Psoas muscle (tissue), 8 donors: ENCODE results near the gene DTNBP1. TPM values are rescaled to one million over a fixed set of nuclear protein-coding genes. Genes with fewer than 3 reads are reported as not detected.

Source experiments
- ATAC-seq, 4 donors: fragments of 200-7000 bp; cut with Tn5 transposase; one replicate each; pipeline ENCODE4 v1.9.1; 2020; ENCODE audit warnings: moderate library complexity in 3 of 4, mild to moderate bottlenecking in 2 of 4
- DNase-seq, 2 donors: peaks; one replicate each; pipeline ENCODE4 v3.0.0-alpha.2; 2020
- H3K27ac ChIP-seq: fragments of 200-600 bp; one replicate; pipeline ENCODE4 v1.8.0; 2022
- H3K27me3 ChIP-seq, 3 donors: fragments of 200-600 bp in 1 of 3; one replicate each; pipeline versions ENCODE4 v1.6.1 to v1.8.0; 2013 to 2022; ENCODE audit warnings: low read length in 2 of 3, mild to moderate bottlenecking in 2 of 3, moderate library complexity in 1 of 3; ENCODE audit not compliant: insufficient read depth in 3 of 3
- H3K36me3 ChIP-seq, 2 donors: fragments of 200-600 bp in 1 of 2; one replicate each; pipeline versions ENCODE4 v1.6.1 to v1.8.0; 2013 to 2022; ENCODE audit warnings: low read depth in 1 of 2, mild to moderate bottlenecking in 1 of 2, moderate library complexity in 1 of 2; ENCODE audit not compliant: insufficient read depth in 1 of 2
- H3K4me1 ChIP-seq: fragments of 200-600 bp; one replicate; pipeline ENCODE4 v1.8.0; 2022
- H3K4me3 ChIP-seq: fragments of 200-600 bp; one replicate; pipeline ENCODE4 v1.8.0; 2022; ENCODE audit warnings: mild to moderate bottlenecking
- H3K9me3 ChIP-seq: fragments of 200-600 bp; one replicate; pipeline ENCODE4 v1.8.0; 2022
- WGBS, 3 donors: extraction: QIAGEN DNeasy Blood & Tissue Kit; methylation state at CpG; one replicate each; pipeline versions ENCODE4 v1.1.6 to v1.1.7; 2013; 5-methylcytosine and 5-hydroxymethylcytosine counted together
- intact Hi-C, 2 donors: fragments of 100-400 bp; cut with DNase I; formaldehyde crosslinking; loops; one replicate each; pipeline versions ENCODE4 v1.11.0 to v1.14.2; 2022
- polyA plus RNA-seq, 3 donors: library from polyadenylated mRNA; stranded (reverse); fragments of 200-250 nt; gene quantifications; one replicate each; pipeline ENCODE4 v1.2.3, GENCODE V29; 2013
- total RNA-seq, 4 donors: library from RNA; stranded (reverse); fragmentation: NEBNext Ultra II Directional in 2 of 4; extraction: Animal tissue kit (Norgen Biotek cat#: 25700) in 2 of 4; gene quantifications; one replicate each; pipeline versions ENCODE4 v1.2.1 to v1.2.4, GENCODE V29; 2021 to 2023
- TF ChIP-seq, protein P1 (sequence below): fragments of 200-600 bp; IDR thresholded peaks from one replicate; pipeline ENCODE4 v1.8.0; 2022; ENCODE audit warnings: antibody characterized with exemption
- donor health status: healthy with polysubstance abuse.
- donor health status: DM: no; HTN: no; CAD: no; lungs with moderate emphysema.
- donor health status: Bipolar disorder and iron deficiency.
- donor health status: healthy.
- donor health status: DM: yes; HTN: yes; CAD: no.
- donor health status: DM: no; HTN: no; CAD: no.
- donor health status: DM: no; HTN: no; CAD: no.
- donor health status: DM: yes; HTN: yes; CAD: no.

DTNBP1 gene
- total and polyA plus RNA-seq, 7 donors = 8.0 to 22.0 (median 15.0) TPM

GRCh38 chr6:15572296-15573016, 90.4 kb downstream of the DTNBP1 start:
- no peaks in the 10 kb centered on the region for H3K9me3 ChIP-seq
- H3K4me1 ChIP-seq = no peaks in the 10 kb centered on the region
- H3K27me3 ChIP-seq = no peaks in the 10 kb centered on the region
- DNase-seq (no peak), ATAC-seq (no peak)
- TF ChIP-seq, protein P1, sequence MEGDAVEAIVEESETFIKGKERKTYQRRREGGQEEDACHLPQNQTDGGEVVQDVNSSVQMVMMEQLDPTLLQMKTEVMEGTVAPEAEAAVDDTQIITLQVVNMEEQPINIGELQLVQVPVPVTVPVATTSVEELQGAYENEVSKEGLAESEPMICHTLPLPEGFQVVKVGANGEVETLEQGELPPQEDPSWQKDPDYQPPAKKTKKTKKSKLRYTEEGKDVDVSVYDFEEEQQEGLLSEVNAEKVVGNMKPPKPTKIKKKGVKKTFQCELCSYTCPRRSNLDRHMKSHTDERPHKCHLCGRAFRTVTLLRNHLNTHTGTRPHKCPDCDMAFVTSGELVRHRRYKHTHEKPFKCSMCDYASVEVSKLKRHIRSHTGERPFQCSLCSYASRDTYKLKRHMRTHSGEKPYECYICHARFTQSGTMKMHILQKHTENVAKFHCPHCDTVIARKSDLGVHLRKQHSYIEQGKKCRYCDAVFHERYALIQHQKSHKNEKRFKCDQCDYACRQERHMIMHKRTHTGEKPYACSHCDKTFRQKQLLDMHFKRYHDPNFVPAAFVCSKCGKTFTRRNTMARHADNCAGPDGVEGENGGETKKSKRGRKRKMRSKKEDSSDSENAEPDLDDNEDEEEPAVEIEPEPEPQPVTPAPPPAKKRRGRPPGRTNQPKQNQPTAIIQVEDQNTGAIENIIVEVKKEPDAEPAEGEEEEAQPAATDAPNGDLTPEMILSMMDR = no peak
- H3K4me3 ChIP-seq = no peak overlapping the region
- intact Hi-C loops = no loop called here
- WGBS, 3 donors = 97 to 99% (median 98%) methylated on average over 5 of the region's 5 CpGs
- H3K27ac ChIP-seq = no peak overlapping the region
- H3K36me3 ChIP-seq = no peaks in the 10 kb centered on the region

DNA sequence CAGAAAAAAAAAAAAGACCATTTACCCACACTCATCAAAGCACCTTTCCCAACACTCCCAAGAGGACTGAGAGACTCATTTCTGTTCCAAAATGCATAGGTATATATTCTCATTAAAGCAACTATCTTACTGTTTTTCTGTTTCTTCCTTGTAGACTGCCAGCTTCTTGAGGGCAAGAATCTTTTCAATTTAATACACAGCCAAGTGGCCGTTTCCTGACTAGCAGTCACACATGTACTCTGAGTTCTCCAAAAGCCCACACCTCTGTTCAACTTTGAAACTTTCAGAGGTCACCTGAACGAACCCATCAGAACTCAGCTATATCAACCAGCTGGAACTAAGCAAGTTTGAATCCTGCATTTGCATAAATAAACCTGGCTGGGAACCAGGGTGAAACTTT, 92.7 kb downstream of the DTNBP1 start:
- Histone ChIP-seq H3K9me3 (no peaks in the 10 kb centered on the region), H3K27ac (no peak overlapping the region), H3K36me3 (no peaks in the 10 kb centered on the region), H3K4me1 (no peaks in the 10 kb centered on the region), H3K27me3 (no peaks in the 10 kb centered on the region), H3K4me3 (no peak overlapping the region)
- DNase-seq = no peak
- intact Hi-C loops = no loop called here
- WGBS, 3 donors = 81 to 97% (median 89%) methylated on average over 2 of the region's 2 CpGs
- TF ChIP-seq, protein P1 = no peak
- no peak for ATAC-seq

- H3K36me3 ChIP-seq = no peaks in the 10 kb centered on the region
- TF ChIP-seq, protein P1 = no peak
- H3K27ac ChIP-seq = no peak overlapping the region
- intact Hi-C loops = no loop called here
- peak in 3 of 4 donors; percentile 26 to 54 (median 37) for ATAC-seq
- H3K9me3 ChIP-seq = no peaks in the 10 kb centered on the region
- WGBS, 3 donors = 56 to 72% (median 63%) methylated on average over 17 of the region's 17 CpGs
- H3K4me3 ChIP-seq = no peak overlapping the region
- DNase-seq = no peak
- no peaks in the 10 kb centered on the region for H3K4me1 ChIP-seq
- no peaks in the 10 kb centered on the region for H3K27me3 ChIP-seq
Observed at GRCh38 chr6:15569035-15569995, 93.5 kb downstream of the DTNBP1 start.

DNA sequence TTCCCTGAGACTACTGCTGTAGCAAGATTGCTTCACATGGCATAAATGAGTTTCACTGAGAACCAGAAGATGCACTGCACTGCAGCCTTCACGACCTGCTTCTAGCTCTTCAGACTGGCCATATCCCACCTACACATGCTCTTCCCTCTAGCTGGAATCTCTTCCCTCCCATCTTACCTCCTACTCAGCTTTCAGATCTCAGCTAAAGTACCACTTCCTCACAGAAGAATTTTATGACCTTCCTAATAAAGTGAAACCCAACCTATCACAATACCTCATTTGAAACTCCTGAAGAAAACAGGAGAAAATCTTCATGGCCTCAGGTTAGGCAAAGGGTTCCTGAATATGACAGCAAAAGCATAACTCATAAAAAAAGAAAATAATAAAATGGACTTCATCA, 99.9 kb downstream of the DTNBP1 start:
- no peaks in the 10 kb centered on the region for H3K27me3 ChIP-seq
- DNase-seq (no peak), ATAC-seq (no peak)
- TF ChIP-seq, protein P1 = no peak
- no peaks in the 10 kb centered on the region for H3K36me3 ChIP-seq
- no peak overlapping the region for H3K4me3 ChIP-seq
- 48 to 63% (median 60%) methylated on average over 1 of the region's 1 CpG for WGBS, 3 donors
- intact Hi-C loops = no loop called here
- H3K27ac ChIP-seq = no peak overlapping the region
- H3K9me3 ChIP-seq = no peaks in the 10 kb centered on the region
- no peaks in the 10 kb centered on the region for H3K4me1 ChIP-seq
